ES-I3 (cell line): ENCODE data around the gene ASB5.

Source experiments
- H3K36me3 ChIP-seq: 2 replicates; pipeline ENCODE4 v1.6.1; 2013; ENCODE audit warnings: mild to moderate bottlenecking, low read length, control low read depth, moderate library complexity; ENCODE audit not compliant: insufficient read depth
- H3K4me1 ChIP-seq: 2 replicates; pipeline ENCODE4 v1.6.1; 2013; ENCODE audit warnings: mild to moderate bottlenecking, control low read depth, low read length; ENCODE audit not compliant: insufficient read depth
- H3K9ac ChIP-seq: 2 replicates; pipeline ENCODE4 v1.6.1; 2013; ENCODE audit warnings: low read depth, mild to moderate bottlenecking, low read length, moderate library complexity
- H3K9me3 ChIP-seq: 2 replicates; pipeline ENCODE4 v1.6.1; 2013; ENCODE audit warnings: mild to moderate bottlenecking, low read length, moderate library complexity; ENCODE audit not compliant: control insufficient read depth, insufficient read depth

The ASB5 gene

DNA sequence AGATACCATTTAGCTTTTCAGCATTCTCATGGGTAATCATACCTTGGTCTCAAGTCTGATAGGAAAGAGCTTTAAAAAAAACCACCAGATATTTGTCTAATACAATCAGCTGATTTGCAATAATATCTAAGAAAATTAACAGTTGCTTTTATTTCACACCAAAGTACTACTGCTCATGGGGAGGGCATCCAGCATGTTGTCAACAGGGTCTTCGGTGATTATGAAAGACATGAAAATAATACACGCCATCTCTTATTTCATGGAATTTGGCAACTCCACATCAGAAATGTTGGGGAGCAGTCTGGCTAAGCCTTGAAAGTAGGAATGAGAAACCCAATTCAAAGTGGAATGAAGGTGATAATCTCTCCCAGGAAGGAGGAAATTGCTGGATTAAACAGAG lies 3.0 kb downstream of the ASB5 start:
- Histone ChIP-seq H3K9ac (no peak overlapping the region), H3K9me3 (no peaks in the 10 kb centered on the region), H3K36me3 (no peaks in the 10 kb centered on the region), H3K4me1 (no peaks in the 10 kb centered on the region)

DNA sequence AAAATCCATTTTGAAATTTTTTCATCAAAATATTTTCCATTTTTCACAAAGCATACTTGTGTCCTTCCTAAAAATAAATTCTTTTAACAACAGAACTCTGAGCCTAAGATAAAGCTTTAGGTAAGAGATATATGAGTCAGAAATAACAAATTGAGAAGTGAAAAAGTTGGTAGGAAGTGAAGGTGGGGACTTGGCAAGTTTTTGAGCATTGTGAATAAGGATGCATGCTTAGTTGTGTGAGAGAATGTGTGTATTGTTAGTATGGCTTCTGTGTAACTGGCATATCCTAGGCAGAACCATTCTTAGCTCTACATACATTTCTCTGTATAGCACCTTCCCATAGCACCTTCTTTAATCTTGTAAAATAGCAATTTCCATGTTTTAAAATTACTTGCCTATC lies 6.8 kb downstream of the ASB5 start:
- Histone ChIP-seq H3K36me3 (no peaks in the 10 kb centered on the region), H3K9me3 (no peaks in the 10 kb centered on the region)

DNA sequence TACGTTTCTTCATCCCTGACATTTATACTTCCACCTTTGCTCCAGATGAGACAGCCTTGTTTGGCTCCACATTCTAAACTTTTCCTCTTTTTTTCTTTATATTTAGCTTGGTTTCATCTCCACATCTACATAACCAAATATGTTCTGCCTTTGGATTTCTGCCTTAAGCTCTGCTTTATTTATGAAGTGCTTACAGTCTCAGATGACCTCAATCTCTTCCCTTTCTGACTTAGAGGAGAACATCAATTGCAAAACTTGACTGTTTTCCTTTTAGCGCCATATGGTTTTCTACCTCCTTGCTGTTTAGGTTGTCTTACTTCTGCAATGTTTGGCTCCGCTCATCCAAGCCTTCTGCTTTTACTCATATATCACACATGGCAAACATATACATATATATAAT lies 7.5 kb downstream of the ASB5 start:
- Histone ChIP-seq H3K9ac (no peak overlapping the region), H3K9me3 (no peaks in the 10 kb centered on the region), H3K4me1 (0 out of 2 replicates have a peak, but pooled peaks cover 5% of the 10 kb centered on the region), H3K36me3 (no peaks in the 10 kb centered on the region)

More for the DNA sequence above, 6.8 kb downstream of the ASB5 start:
- H3K4me1 ChIP-seq, result 0 out of 2 replicates have a peak, but pooled peaks cover 5% of the 10 kb centered on the region
- H3K9ac ChIP-seq, result no peak overlapping the region

DNA sequence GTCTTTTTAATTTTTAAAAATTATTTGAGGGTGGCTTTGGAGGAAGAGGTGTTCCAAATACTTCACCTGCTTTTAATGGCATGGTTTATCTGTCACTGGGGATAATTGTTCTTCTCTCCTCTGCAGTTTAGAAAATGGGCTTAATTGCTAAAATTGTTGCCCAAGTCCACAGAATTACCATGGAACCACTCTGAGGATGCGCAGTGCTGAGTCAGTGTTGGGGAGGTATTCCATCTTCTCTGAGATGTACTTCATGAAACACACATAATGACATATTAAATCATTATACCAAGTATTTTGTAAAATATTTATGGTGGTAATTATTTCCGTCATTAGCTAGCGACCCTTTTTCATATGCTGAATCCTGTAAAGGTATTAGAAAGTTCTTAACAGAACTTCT lies 8.0 kb downstream of the ASB5 start:
- H3K9ac ChIP-seq, result no peak overlapping the region
- no peaks in the 10 kb centered on the region for H3K36me3 ChIP-seq
- H3K9me3 ChIP-seq, result no peaks in the 10 kb centered on the region
- 0 out of 2 replicates have a peak, but pooled peaks cover 5% of the 10 kb centered on the region for H3K4me1 ChIP-seq

DNA sequence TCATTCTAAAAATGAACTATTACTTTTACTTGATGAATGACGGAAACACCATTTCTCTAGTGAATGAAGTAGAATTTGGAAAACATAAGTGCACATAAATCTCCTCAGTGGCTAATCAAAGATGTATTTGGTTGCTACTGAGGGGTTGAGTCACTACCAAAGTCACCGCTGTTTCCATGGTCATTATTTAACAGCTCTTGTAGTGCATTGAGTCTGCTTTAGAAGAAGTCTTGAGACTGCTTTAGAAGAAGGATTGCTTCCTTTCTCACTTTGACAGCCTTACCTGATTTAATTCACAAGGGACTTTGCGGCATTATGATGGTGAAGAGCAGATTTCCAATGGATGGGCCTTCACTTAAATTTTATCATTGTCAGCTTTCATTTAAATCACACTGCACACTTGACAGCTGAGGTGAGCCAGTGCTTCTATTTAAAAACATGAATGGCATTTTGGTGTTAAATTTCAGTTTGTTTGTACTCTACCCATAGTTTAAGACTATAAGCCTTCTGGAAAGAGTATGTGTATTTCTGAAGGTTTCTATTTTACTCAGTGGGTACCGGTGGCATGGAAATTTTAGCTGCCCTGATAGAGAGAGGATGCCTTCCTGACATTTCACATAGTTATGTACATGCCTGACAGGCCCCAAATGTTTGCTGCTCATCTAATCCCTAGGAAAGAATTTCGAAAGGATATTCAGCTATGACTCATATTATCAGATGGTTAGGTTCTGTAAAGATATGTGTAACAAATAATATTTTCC lies 9.5 kb downstream of the ASB5 start:
- Histone ChIP-seq H3K36me3 (no peaks in the 10 kb centered on the region), H3K4me1 (0 out of 2 replicates have a peak, but pooled peaks cover 5% of the 10 kb centered on the region), H3K9me3 (no peaks in the 10 kb centered on the region)

DNA sequence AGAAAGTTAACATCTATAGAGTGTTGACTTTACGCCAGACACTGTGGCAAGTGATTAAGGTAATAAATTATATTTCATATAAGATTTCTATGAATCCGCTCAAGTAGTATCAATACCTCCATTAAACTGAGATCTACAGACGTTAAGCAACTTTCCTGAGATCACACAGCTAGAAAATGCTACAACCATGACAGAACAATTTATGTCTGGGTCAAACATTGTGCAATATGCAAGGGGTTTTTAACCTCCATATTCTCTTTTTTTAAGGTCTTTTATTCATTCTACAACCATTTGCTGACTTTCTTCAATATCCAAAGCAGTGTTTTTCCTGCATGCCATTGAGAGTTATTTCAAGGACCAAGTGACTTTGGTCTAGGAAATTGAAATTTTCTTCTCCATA lies 10.9 kb downstream of the ASB5 start:
- Histone ChIP-seq H3K9me3 (no peaks in the 10 kb centered on the region), H3K36me3 (no peaks in the 10 kb centered on the region), H3K9ac (no peak overlapping the region), H3K4me1 (0 out of 2 replicates have a peak, but pooled peaks cover 5% of the 10 kb centered on the region)

More for the DNA sequence above, 9.5 kb downstream of the ASB5 start:
- no peak overlapping the region for H3K9ac ChIP-seq

DNA sequence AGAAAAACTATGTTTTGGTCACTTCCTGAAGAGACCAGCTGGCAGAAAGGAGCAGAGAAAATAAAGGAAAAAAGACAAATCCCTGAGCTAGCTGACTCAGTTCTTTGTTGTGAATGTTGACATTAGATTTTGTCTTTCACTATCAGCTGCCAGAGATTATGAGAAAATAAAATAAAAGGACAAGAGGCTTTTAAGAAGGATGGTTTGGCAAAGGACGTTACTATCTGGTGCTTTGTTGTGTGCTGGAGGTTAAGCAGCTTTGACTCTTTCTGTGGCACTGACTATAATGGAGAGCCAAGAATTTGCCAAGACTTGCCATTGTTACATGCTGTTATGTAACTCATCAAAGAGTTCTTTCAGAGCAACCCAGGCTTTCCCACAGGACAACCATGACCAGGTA lies 12.1 kb downstream of the ASB5 start:
- Histone ChIP-seq H3K4me1 (0 out of 2 replicates have a peak, but pooled peaks cover 5% of the 10 kb centered on the region), H3K9ac (no peak overlapping the region), H3K9me3 (no peaks in the 10 kb centered on the region), H3K36me3 (no peaks in the 10 kb centered on the region)

DNA sequence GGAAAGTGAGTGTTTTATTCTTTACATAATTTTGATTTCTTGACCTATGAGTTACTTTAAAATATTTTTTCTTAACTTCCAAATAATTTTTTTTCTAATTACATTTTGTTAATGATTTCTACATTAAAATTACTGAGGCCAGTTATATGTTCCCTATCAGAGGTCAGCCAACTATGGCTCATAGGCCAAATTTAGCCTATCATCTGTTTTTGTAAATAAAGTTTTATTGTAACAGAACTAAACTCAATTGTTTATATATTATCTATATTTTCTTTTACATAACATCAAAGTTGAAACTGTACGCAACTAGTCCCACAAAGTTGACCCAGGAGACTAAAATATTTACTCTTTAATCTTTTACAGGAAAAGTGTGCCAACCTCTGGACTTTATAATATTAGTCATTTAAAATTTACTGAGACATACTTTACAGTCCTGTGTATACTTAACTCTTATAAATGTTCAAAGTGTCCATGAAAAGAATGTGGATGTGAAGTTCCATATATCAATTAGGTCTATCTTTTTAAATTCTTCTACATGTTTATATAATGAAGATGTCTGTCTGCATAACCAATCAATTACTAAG lies 26.2 kb downstream of the ASB5 start:
- peaks cover 4% of the 10 kb centered on the region; the same call in 1 of the 2 replicates for H3K4me1 ChIP-seq
- H3K36me3 ChIP-seq, result no peaks in the 10 kb centered on the region
- no peak overlapping the region for H3K9ac ChIP-seq
- no peaks in the 10 kb centered on the region for H3K9me3 ChIP-seq

DNA sequence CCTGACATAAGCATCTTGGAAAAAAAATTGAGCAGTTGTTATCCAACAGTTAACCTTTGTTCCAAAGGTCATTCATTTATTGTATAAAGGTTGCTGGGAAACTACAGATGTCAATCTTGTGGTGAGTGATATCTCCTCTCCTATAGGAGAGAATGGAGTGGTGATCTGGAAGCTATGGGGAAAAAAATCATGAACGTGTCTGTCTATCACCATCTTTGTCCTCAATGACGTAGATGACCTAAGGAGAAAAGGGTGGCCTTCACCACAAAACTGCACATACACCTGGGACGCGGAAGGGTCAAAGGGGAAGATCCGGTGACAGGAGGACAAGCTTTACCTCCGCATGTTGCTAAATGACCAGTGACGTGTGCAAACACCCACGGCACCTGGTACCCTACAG lies 27.3 kb downstream of the ASB5 start:
- no peaks in the 10 kb centered on the region for H3K36me3 ChIP-seq
- H3K4me1 ChIP-seq, result peaks cover 4% of the 10 kb centered on the region; the same call in 1 of the 2 replicates
- H3K9ac ChIP-seq, result no peak overlapping the region
- no peaks in the 10 kb centered on the region for H3K9me3 ChIP-seq

DNA sequence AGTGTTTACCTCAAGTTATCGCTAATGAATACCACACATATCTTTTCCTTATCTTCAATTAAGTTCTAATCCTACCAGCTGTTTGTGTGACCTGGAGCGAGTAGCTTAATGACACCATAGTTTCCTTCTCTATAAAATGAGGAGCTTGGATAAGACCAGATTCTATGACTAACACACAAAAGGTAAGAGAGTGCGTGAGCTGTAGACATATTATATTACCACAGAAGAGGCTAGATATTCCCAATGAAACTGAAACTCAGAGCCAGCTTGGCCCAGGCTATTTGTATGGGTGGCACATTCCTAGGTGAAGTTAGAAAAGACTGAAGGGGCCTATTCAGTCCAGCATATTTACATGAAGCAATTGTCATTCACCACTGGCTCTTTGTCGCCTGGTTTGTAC lies 30.2 kb downstream of the ASB5 start:
- Histone ChIP-seq H3K9me3 (no peaks in the 10 kb centered on the region), H3K9ac (no peak overlapping the region), H3K36me3 (no peaks in the 10 kb centered on the region), H3K4me1 (peaks cover 4% of the 10 kb centered on the region; the same call in 1 of the 2 replicates)

DNA sequence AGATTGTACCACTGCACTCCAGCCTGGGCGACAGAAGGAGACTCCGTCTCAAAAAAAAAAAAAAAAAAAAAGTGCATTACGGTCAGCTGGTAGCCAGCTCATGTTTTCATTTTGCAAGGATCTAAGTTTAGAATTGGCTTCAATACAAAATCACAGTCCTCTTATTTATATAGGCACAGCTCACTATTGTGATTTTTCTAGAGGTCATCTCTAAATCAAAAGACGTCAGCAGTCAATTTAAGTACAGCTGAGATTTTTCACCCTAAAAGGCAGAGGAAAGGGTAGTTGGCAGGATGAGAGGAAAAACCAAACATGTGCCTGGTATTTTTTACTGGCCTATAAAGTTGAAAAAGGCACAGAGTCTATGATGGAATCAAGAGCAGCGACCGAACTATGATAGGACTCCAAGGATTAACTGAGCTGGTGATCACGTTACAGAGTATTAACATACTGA lies 30.8 kb downstream of the ASB5 start:
- peaks cover 4% of the 10 kb centered on the region; the same call in 1 of the 2 replicates for H3K4me1 ChIP-seq
- H3K36me3 ChIP-seq, result no peaks in the 10 kb centered on the region
- no peaks in the 10 kb centered on the region for H3K9me3 ChIP-seq
- no peak overlapping the region for H3K9ac ChIP-seq

DNA sequence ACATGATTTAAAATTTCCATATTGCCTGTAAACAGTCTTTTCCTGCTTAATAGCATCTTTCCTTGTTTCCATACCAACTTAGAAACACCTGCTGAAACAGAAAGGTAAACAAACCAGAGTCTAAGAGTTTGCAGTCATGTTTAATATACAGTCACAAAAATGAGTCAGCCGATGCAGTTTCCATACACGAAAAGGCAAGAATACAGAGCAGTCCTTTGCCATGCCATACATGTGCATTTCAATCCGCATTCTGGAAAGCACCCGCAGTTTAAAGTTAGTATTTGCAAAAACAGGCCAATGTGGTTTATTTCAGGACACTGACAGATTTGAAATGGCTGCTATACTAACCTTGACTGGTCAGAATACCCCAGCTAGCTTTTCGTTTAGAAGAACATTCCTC lies 32.1 kb downstream of the ASB5 start:
- H3K9ac ChIP-seq, result no peak overlapping the region
- peaks cover 4% of the 10 kb centered on the region; the same call in 1 of the 2 replicates for H3K4me1 ChIP-seq
- H3K9me3 ChIP-seq, result no peaks in the 10 kb centered on the region
- H3K36me3 ChIP-seq, result no peaks in the 10 kb centered on the region

DNA sequence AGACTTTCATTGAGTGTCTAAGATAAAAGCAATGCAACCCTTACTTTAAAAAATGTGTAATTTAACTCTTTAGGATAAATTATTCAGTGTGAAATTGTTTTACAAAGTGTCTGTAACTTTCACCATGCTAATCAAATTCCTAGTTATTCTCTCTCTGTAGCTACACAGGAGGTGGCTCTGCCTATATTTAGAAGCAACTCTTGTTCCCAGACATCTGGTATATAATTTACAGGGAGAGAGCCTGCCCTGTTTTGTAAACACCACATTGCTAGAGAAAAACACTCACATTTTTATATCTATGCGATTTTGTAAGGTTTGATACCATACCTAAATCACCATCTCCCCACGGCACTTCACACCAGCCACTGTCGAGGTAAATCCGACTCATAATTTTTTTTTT lies 38.2 kb downstream of the ASB5 start:
- H3K9me3 ChIP-seq, result no peaks in the 10 kb centered on the region
- H3K9ac ChIP-seq, result no peak overlapping the region
- H3K4me1 ChIP-seq, result no peaks in the 10 kb centered on the region
- H3K36me3 ChIP-seq, result no peaks in the 10 kb centered on the region

DNA sequence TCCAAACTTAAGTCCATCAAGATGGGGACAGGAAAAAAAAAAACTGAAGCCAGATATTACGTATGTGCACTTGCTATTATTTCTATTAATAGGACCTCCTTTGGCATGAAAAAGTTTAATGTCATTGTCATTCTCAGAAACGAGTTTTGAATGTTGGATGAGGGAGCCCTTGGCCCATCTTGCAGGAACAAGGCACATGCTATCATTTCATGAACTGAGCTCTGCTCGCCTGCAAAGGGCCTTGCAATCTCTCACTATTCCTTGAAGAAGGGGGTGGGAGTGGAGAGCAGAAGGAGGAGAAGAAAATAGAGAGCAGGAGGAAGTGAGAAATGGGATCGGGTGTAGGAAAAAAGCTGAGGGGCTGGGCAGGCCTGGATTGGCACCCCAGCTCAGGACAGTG lies 39.4 kb downstream of the ASB5 start:
- Histone ChIP-seq H3K4me1 (no peaks in the 10 kb centered on the region), H3K9ac (no peak overlapping the region)

DNA sequence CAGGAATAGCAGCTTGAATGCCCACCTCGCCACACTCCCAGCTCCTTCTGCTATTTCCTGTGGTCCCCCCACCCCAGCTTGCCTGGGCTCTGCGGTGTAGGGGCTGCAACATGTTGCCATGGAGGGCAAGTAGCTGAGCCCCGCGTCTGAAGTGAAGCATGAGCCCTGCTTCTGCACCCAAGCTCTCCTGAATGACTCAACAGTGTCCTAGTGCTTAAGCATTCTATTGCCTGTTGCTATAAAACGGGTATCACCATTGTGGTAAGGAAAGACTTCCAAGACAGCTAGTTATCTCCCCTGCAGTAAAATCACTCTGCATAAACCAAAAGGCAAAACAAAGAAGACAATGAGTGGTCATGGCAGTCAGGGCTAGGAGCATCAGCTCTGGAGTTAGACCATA lies 42.3 kb downstream of the ASB5 start:
- no peaks in the 10 kb centered on the region for H3K9me3 ChIP-seq
- no peaks in the 10 kb centered on the region for H3K36me3 ChIP-seq
- H3K4me1 ChIP-seq, result no peaks in the 10 kb centered on the region
- H3K9ac ChIP-seq, result no peak overlapping the region

More for the DNA sequence above, 39.4 kb downstream of the ASB5 start:
- H3K36me3 ChIP-seq, result no peaks in the 10 kb centered on the region
- H3K9me3 ChIP-seq, result no peaks in the 10 kb centered on the region
